ENCODE results near the gene CST9.

The CST9 gene

GRCh38 chr20:23554401-23554800 lies 51.3 kb downstream of the CST9 start:
- H3K27me3 ChIP-seq (ENCODE audit: control insufficient read depth, insufficient read depth, low read length), result no peaks in the 10 kb centered on the region
- H3K4me3 ChIP-seq (ENCODE audit: low read depth, low read length), result no peak overlapping the region
- no peak overlapping the region for H3K4me2 ChIP-seq (ENCODE audit: low read length)
- H3K9ac ChIP-seq, result no peak overlapping the region
- no peaks in the 10 kb centered on the region for H3K9me3 ChIP-seq (ENCODE audit: control insufficient read depth, low read length)
- no peak overlapping the region for H3K27ac ChIP-seq
- no peaks in the 10 kb centered on the region for H3K79me2 ChIP-seq
- no peak for TF ChIP-seq CTCF (IDR thresholded peaks at IDR 0.05)
- no peaks in the 10 kb centered on the region for H3K4me1 ChIP-seq
- H2AFZ ChIP-seq, result no peak overlapping the region
- no peaks in the 10 kb centered on the region for H3K36me3 ChIP-seq (ENCODE audit: control insufficient read depth, insufficient read depth, low read length)
